GM18526 (cell line): ENCODE measurements around the gene ATF4.

Source experiments
- POLR2A ChIP-seq: IDR thresholded peaks from 3 replicates; pipeline ENCODE4 v1.6.1; 2011; ENCODE audit not compliant: insufficient read length; ENCODE audit errors: extremely low read depth

The ATF4 gene, protein sequence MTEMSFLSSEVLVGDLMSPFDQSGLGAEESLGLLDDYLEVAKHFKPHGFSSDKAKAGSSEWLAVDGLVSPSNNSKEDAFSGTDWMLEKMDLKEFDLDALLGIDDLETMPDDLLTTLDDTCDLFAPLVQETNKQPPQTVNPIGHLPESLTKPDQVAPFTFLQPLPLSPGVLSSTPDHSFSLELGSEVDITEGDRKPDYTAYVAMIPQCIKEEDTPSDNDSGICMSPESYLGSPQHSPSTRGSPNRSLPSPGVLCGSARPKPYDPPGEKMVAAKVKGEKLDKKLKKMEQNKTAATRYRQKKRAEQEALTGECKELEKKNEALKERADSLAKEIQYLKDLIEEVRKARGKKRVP

DNA sequence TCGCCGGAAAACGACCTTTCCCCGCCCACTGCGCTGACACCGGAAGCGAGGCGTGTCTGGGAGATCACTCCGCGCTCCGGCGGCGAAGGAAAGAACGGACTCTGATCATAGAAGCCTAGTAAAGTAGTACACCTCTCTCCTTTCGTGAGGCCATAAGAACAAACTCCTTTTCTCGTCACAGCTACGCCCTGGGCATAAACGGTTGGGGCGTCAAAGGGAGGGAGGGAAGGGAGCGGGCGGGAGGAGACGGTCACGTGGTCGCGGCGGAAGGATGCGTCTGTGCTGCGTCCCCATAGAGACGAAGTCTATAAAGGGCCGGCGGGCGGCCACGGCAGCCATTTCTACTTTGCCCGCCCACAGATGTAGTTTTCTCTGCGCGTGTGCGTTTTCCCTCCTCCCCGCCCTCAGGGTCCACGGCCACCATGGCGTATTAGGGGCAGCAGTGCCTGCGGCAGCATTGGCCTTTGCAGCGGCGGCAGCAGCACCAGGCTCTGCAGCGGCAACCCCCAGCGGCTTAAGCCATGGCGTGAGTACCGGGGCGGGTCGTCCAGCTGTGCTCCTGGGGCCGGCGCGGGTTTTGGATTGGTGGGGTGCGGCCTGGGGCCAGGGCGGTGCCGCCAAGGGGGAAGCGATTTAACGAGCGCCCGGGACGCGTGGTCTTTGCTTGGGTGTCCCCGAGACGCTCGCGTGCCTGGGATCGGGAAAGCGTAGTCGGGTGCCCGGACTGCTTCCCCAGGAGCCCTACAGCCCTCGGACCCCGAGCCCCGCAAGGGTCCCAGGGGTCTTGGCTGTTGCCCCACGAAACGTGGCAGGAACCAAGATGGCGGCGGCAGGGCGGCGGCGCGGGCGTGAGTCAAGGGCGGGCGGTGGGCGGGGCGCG, at the start of gene ATF4:
ATF4 (plus strand) TSS at position 337 of the 880 bp plus-strand sequence. CDS start 884 bp downstream, outside the sequence.
- TF ChIP-seq POLR2A, result peak; percentile 99

DNA sequence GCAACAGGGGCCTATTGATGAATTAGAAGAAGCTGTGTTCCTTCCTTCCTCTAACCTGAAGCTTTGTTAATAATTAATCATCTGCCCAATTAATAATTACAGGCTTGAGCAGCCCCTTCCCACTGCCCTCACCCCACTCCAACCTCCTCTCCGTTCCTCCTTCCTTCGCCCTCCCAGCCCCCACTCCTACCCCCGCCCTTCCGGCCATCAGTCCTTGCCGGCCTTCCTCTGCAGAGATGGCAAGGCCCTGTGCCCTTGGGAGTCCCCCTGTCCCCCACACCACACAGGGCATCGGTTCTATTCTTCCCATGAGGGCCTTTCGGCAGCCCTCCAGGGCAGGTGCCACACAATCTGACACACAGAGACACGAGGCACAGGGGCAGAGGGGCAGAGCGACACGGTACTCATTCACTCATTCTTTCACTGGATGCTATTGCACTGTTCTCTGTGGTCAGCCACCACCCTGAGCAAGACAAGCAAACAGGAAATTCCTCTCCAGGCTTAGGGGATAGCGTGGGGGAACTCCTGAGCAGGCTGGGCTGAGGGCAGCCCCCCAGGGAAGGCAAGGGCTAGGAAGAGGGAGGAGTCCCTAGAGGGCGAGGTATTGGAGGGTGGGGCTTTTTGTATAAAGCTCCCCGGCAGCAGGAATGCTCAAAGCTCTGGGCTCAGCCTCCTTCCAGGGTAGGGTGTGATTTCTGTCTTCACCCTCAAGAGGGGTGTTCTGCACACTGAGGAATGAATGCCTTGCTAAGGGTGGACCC, 48.8 kb upstream of the ATF4 start:
- TF ChIP-seq POLR2A, result peak; percentile 16

DNA sequence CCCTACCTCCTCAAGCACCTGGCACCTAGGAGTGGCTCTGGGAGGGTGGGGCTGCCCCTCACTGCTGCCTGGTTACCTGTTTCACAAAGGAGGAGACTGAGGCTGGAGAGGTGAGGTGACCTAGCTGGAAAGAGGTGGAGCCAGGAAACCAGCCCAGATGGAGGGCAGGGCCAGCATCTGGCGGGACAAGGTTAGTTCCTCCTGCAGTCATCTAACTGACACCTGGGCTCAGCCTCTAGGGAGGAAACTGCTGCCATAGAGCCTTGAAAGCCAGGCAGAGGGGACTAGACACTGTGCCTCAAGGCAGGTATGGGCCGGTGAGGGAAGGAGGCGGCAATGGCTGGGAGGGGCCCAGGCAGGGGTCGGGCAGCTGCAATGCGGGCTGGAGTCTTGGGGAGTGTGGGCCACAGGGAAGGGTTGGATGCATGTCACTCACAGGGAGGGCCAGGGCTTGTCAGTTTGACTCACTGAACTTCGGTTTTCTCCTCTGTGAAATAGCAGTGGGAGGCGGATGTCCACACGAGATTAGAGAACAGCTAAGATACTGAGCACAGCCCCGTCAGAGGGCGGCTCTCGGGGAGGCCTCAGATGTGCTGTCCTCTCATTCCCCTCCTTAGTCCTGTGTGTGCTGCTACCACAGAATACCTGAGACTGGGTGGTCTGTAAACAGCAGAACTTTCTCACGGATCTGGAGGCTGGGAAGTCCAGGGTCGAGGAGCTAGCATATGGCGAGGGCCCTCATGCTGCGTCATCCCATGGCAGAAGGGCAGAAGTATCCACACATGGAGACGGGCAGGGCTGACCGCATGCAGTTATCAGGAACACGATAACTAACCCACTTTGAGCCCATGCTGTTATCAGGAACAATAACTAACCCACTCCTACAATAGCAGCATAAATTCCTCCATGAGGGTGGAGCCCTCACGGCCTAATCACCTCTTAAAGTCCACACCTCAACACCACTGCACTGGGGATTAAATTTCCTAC, 47.5 kb upstream of the ATF4 start:
- no peak for TF ChIP-seq POLR2A

DNA sequence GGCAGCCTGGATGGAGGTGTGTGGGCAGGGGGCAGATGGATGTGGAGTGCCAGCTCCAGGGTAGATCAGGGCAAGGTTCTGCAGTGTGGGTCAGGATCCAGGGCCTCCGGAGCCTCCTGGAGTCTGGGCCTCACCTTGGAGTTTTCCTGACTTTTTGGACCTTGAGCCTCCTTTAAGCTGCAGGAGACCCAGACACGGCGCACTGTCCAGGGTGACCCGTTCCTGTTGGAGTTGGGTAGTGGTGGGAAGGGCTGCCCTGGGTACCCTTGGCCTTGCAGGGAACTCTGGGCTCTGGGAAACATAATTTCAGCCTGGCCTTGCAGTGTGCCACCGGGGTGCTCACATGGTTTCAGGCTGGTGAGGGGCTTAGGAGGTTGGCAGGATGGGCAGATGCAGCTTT, 46.5 kb upstream of the ATF4 start:
- TF ChIP-seq POLR2A, result no peak

DNA sequence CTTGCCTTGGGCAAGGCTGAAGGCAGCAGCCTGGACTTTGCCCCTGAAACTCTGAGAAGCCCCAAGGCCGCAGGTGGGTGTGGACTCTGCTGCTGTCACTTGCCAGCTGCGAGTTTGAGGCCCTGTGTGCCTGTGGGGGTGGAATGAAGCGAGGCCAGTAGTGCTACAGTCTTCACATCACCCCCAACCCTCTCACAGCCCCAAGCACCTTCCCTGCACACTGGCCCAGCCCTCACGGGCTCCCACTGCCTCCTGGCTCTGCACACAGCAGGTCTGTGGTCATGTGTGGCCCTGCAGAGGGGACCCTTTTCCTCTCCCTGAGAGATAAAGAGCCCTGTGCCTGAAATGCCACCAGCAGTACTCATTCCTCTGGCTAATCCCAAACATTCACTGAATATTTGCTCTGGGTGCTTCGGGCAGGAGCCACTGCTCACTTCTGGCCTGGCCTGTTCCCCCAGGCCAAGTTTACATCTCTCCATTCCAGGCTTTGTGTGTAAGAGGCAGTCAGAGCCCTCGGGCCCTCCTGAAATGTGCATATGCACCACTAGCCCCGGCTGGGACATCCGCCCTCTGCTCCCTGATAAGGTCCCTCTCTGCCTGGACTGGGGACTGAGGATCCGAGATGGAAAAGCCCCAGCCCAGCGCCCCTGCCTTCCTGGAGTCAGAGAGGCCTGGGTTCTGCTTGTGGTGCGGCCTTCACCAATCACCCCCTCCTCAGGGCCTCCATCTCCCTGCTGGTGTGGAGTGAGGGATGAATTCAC, 45.8 kb upstream of the ATF4 start:
- no peak for TF ChIP-seq POLR2A

DNA sequence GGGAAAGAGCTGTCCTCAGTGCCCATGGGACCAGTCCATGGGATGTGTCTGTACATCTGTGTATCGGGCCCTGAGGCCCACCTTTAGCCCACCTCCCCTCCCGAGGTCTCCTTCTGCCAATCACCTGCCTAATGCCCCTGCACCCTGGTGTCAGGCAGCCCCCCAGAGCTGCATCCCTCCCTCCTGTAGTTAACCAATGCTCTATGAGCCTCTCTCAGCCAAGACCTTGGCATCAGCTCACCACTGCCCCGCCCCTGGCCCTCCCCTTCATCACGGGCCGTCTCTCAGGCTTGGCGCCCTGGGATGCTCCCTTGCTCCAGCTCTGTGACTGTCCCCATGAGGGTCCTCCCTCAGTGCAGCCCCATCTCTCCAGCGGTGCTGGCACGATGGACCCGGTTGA, 45.0 kb upstream of the ATF4 start:
- TF ChIP-seq POLR2A, result no peak

DNA sequence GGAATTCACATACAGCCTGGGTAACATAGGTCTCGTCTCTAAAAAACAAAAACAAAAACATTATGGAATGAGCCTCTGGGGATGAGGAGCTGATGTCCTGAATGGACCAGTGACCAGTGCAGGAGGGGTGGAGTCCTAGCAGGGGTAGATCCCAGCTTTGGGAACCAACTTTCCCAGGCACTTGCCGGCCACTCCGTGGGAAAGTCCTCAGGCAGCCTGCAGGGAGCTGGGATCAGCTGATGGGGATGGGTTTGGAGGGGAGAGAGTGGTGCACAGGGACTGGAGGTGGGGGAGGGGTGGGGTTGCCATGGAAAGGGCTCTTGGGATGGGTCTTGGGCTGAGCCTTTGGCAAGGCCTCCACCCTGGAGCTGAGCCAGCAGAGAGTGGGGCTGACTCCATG, 44.5 kb upstream of the ATF4 start:
- TF ChIP-seq POLR2A, result no peak

DNA sequence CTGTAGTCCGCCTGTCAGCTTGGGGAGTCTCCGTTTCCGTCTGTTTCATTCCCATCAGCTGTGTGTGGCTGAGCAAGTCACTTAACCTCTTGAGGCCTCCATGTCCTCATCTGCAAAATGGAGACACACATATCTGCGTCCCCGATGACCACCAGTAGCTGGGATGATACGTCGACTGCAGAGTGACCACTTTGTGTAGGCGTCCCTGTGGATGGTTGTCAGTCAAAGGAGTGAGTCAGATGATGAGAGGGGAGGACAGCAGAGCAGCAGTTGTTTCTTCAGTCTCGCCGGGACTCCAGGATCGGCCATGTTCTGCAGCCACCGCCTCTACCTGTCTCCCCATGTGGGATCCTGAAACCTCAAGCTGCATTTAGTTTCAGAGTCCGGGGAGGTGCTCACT, 43.7 kb upstream of the ATF4 start:
- TF ChIP-seq POLR2A, result no peak

DNA sequence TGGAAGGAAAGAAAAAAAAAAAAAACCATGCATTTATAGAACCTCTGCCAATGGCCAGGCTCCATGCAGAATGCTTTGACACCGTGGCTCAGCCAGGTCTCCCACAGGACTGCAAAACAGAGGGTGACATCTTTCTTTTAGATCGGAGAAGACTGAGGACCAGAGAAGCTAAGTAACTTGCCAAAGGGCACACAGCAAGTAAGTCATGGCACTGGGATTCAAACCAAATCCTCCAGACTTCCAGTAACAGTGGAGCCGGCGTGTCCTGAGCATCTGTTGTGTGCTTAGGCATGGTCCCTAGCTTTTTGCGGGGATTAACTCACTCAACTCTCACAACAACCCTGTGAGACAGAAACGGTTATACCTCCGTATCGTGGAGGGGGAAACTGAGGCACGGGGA, 42.8 kb upstream of the ATF4 start:
- no peak for TF ChIP-seq POLR2A

DNA sequence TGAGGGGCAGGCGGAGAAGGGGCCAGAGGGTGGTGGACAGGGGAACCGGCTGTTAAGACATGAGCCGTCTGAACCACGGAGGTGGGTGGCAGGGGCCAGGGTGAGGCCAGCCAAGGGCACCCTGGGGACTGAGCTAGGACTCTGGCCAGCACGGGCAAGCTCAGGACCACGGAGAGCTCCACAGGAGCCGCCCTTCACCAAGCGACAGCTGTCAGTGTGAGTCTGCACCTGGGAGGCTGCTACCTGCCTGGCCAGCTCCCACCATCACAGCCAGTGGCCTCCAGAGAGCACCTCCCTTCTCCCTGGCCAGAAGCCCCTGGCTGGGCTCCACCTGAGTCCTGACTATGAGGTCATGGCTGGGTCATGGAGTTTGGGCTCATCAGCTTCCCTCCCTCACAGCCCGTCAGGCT, 41.9 kb upstream of the ATF4 start:
- no peak for TF ChIP-seq POLR2A

DNA sequence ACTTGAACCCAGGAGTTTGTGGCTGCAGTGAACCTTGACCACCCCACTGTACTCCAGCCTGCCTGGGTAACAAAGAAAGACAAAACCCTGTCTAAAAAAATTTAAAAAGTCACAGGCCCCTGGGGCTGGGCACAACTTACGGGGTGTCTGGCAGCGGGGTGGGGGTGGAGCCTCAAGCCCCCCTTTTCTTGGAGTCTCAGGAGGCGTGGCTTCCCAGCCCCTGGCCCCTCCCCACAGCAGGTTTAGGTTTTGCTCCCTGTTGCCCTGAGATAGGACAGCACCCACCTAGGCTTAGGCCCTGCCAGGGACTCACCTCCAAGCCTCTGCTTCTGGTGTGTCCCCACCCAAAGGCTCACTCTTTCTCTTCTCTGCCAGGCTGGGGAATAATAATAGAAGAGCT, 41.1 kb upstream of the ATF4 start:
- no peak for TF ChIP-seq POLR2A

DNA sequence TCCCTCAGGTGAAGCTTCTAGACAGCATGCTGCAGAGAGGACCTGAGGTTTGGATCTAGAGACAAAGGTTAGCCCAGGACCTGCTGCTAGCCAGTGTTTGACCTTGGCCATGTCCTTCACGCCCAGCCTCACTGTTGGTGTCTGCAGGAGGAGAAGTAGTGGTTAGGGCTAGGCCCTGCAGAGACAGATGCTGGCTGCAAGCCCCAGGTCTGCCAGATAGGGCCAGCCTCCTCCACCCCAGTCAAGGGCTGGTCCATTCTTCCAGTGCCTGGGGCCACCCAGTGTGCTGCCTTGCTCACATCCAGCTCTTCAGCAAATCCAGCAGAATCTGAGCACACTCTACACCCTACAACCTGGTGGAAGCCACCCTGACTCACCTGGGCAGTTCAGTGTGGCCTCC, 39.8 kb upstream of the ATF4 start:
- no peak for TF ChIP-seq POLR2A

DNA sequence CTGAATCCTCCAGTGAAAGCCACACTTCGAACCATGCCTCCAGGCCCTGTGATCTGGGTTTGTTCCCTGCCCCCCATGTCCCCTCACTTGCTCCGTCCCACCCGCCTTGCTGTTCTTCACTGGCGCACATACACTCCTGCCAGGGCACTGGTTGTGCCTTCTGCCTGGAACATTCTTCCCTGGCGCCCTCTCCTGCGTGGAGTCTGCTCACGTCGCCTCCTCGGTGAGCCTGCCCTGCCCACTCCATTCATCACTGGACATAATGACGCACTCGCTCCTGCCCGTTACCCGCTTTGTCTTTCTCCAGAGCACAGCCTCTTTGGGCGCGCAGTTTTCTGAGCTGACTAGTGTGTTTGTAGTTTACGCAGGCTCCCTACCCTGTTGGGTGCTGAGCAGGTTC, 39.3 kb upstream of the ATF4 start:
- no peak for TF ChIP-seq POLR2A

DNA sequence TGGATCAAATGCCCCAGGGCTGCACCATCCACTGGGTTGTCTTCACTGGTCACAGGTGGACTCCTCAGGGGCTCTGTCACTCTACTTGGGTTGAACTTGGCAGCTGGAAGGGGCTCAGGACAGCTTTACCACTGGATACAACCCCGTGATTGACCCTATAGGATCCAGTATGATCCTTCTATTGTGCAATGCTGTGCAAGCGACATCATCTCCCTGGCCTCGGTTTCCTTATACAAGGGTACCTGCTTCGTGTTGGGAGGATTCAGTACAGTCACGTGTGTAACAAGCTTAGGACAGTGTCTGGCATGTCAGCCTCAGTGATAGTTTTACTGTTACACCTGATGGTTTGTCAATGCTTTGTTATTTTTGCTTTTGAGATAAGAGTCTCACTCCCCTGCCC, 38.8 kb upstream of the ATF4 start:
- no peak for TF ChIP-seq POLR2A
